Muscle layer of duodenum (tissue), 2 donors: ENCODE measurements around the gene ST7L.

Experiments used
- H3K27ac ChIP-seq: one replicate; pipeline ENCODE4 v1.7.0; 2013; ENCODE audit warnings: mild to moderate bottlenecking, low read length
- H3K27me3 ChIP-seq: one replicate; pipeline ENCODE4 v1.7.0; 2013; ENCODE audit warnings: low read depth, mild to moderate bottlenecking, control low read depth, low read length
- H3K36me3 ChIP-seq, 2 donors: one replicate each; pipeline ENCODE4 v1.7.0; 2013; ENCODE audit warnings: low read length in 2 of 2, control low read depth in 1 of 2, mild to moderate bottlenecking in 1 of 2; ENCODE audit not compliant: insufficient read depth in 2 of 2, control insufficient read depth in 1 of 2
- H3K4me1 ChIP-seq, 2 donors: one replicate each; pipeline ENCODE4 v1.7.0; 2013; ENCODE audit warnings: low read length in 2 of 2, mild to moderate bottlenecking in 2 of 2, control low read depth in 1 of 2, moderate library complexity in 1 of 2; ENCODE audit not compliant: insufficient read depth in 2 of 2, control insufficient read depth in 1 of 2
- H3K4me3 ChIP-seq, 2 donors: one replicate each; pipeline ENCODE4 v1.7.0; 2013; ENCODE audit warnings: low read length in 2 of 2, low read depth in 1 of 2, mild to moderate bottlenecking in 1 of 2
- H3K9me3 ChIP-seq, 2 donors: one replicate each; pipeline ENCODE4 v1.7.0; 2013; ENCODE audit warnings: low read length in 2 of 2, control low read depth in 1 of 2, mild to moderate bottlenecking in 1 of 2; ENCODE audit not compliant: control insufficient read depth in 1 of 2
- donor health status: healthy.

The ST7L gene

GRCh38 chr1:112579801-112580510 is 39.0 kb downstream of the ST7L start:
- no peaks in the 10 kb centered on the region for H3K9me3 ChIP-seq
- H3K4me3 ChIP-seq = no peak overlapping the region
- H3K36me3 ChIP-seq = peaks cover 13 to 29% of the 10 kb centered on the region in 2 donors
- H3K27ac ChIP-seq = no peak overlapping the region
- no peaks in the 10 kb centered on the region for H3K4me1 ChIP-seq
- H3K27me3 ChIP-seq = no peaks in the 10 kb centered on the region

GRCh38 chr1:112576240-112576639 is 42.7 kb downstream of the ST7L start:
- H3K27ac ChIP-seq = no peak overlapping the region
- H3K4me3 ChIP-seq = no peak overlapping the region
- no peaks in the 10 kb centered on the region for H3K9me3 ChIP-seq
- no peaks in the 10 kb centered on the region for H3K4me1 ChIP-seq
- H3K36me3 ChIP-seq = peaks cover 13 to 43% of the 10 kb centered on the region in 2 donors
- no peaks in the 10 kb centered on the region for H3K27me3 ChIP-seq

- Histone ChIP-seq H3K4me3 (no peak overlapping the region), H3K4me1 (no peaks in the 10 kb centered on the region), H3K27me3 (no peaks in the 10 kb centered on the region), H3K9me3 (no peaks in the 10 kb centered on the region), H3K36me3 (peaks cover 13 to 49% of the 10 kb centered on the region in 2 donors), H3K27ac (no peak overlapping the region)
These were observed 43.7 kb downstream of the ST7L start for GRCh38 chr1:112575154-112575804.

GRCh38 chr1:112565800-112566199 is 53.1 kb downstream of the ST7L start:
- Histone ChIP-seq H3K4me3 (no peak overlapping the region), H3K4me1 (no peaks in the 10 kb centered on the region), H3K27ac (no peak overlapping the region), H3K9me3 (no peaks in the 10 kb centered on the region), H3K27me3 (no peaks in the 10 kb centered on the region), H3K36me3 (peaks cover 3 to 8% of the 10 kb centered on the region in 2 donors)

GRCh38 chr1:112564081-112564480 is 54.9 kb downstream of the ST7L start:
- Histone ChIP-seq H3K4me1 (no peaks in the 10 kb centered on the region), H3K4me3 (no peak overlapping the region), H3K9me3 (no peaks in the 10 kb centered on the region), H3K36me3 (peaks cover 0 to 5% of the 10 kb centered on the region in 2 donors), H3K27me3 (no peaks in the 10 kb centered on the region), H3K27ac (no peak overlapping the region)

- Histone ChIP-seq H3K27me3 (no peaks in the 10 kb centered on the region), H3K4me3 (no peak overlapping the region), H3K9me3 (no peaks in the 10 kb centered on the region), H3K27ac (no peak overlapping the region), H3K4me1 (no peaks in the 10 kb centered on the region), H3K36me3 (peaks cover 0 to 5% of the 10 kb centered on the region in 2 donors)
These were observed 55.6 kb downstream of the ST7L start for GRCh38 chr1:112563341-112563740.

GRCh38 chr1:112558634-112559033 is 60.3 kb downstream of the ST7L start:
- H3K4me1 ChIP-seq = no peaks in the 10 kb centered on the region
- no peak overlapping the region for H3K4me3 ChIP-seq
- H3K27me3 ChIP-seq = no peaks in the 10 kb centered on the region
- H3K9me3 ChIP-seq = no peaks in the 10 kb centered on the region
- H3K36me3 ChIP-seq = peaks cover 0 to 3% of the 10 kb centered on the region in 2 donors
- no peak overlapping the region for H3K27ac ChIP-seq

GRCh38 chr1:112557385-112557784 is 61.6 kb downstream of the ST7L start:
- Histone ChIP-seq H3K4me3 (no peak overlapping the region), H3K27me3 (no peaks in the 10 kb centered on the region), H3K4me1 (no peaks in the 10 kb centered on the region), H3K9me3 (no peaks in the 10 kb centered on the region), H3K27ac (no peak overlapping the region), H3K36me3 (no peaks in the 10 kb centered on the region)

- Histone ChIP-seq H3K9me3 (no peaks in the 10 kb centered on the region), H3K27me3 (no peaks in the 10 kb centered on the region), H3K4me1 (no peaks in the 10 kb centered on the region), H3K4me3 (no peak overlapping the region), H3K27ac (no peak overlapping the region), H3K36me3 (no peaks in the 10 kb centered on the region)
These were observed 64.5 kb downstream of the ST7L start for GRCh38 chr1:112554411-112554810.

GRCh38 chr1:112549590-112549989 is 69.4 kb downstream of the ST7L start:
- Histone ChIP-seq H3K4me3 (no peak overlapping the region), H3K27me3 (no peaks in the 10 kb centered on the region), H3K36me3 (peaks cover 0 to 9% of the 10 kb centered on the region in 2 donors), H3K4me1 (no peaks in the 10 kb centered on the region), H3K27ac (no peak overlapping the region), H3K9me3 (no peaks in the 10 kb centered on the region)

GRCh38 chr1:112548547-112548946 is 70.4 kb downstream of the ST7L start:
- peaks cover 0 to 9% of the 10 kb centered on the region in 2 donors for H3K36me3 ChIP-seq
- no peak overlapping the region for H3K4me3 ChIP-seq
- no peaks in the 10 kb centered on the region for H3K27me3 ChIP-seq
- no peaks in the 10 kb centered on the region for H3K4me1 ChIP-seq
- H3K9me3 ChIP-seq = no peaks in the 10 kb centered on the region
- no peak overlapping the region for H3K27ac ChIP-seq
